Fibroblast of the conjunctiva (primary cell): ENCODE data around the gene NMD3.
A peak's percentile ranks its signal among the peaks of the same experiment; 100 is the strongest.
"Not testable (repeated sequence)": the region's sequence is repeated elsewhere in the genome, so short reads cannot be mapped to it uniquely, and the experiment has no call there.

Experiments
- DNase-seq: peaks from one replicate; pipeline ENCODE4 v3.0.0-alpha.2; 2010; ENCODE audit warnings: low read depth

NMD3 gene

GRCh38 chr3:161282387-161282786 is 61.3 kb downstream of the NMD3 start:
- not testable (repeated sequence) for DNase-seq

DNA sequence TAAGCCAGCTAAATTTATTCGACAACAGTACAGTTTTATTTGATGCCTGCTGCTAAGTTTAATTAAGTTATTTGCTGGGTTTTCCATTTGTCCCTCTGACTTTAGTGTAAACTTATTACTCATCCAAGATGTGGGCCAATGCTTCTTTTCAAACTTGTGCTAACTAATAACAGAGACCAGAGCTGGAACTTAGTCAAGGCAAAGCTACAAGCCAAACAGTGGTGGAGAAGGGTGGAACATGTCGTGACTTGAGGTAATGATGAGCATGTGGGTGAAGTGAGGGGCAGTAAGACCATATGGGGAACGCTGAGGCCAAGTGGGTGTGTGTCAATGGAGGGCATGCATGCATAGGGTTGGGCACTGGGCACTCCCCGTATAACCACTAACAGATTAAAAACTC is 63.9 kb downstream of the NMD3 start:
- peak; percentile 63 for DNase-seq

DNA sequence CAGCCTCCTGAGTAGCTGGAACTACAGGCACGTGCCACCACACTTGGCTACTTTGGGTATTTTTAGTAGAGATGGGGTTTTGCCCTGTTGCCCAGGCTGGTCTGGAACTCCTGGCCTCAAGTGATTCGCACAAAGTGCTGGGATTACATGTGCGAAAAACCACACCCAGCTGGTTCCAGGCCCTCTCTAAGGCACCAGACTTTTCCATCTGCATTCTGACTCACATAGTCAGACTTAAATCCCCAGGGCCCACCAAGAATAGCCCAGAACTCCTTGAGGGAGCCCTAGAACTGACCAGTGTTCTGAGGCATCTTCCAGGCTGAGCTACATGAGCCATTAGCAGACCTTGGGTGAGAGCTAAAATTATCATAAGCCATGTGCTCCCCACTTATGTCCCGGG is 68.1 kb downstream of the NMD3 start:
- DNase-seq: no peak

DNA sequence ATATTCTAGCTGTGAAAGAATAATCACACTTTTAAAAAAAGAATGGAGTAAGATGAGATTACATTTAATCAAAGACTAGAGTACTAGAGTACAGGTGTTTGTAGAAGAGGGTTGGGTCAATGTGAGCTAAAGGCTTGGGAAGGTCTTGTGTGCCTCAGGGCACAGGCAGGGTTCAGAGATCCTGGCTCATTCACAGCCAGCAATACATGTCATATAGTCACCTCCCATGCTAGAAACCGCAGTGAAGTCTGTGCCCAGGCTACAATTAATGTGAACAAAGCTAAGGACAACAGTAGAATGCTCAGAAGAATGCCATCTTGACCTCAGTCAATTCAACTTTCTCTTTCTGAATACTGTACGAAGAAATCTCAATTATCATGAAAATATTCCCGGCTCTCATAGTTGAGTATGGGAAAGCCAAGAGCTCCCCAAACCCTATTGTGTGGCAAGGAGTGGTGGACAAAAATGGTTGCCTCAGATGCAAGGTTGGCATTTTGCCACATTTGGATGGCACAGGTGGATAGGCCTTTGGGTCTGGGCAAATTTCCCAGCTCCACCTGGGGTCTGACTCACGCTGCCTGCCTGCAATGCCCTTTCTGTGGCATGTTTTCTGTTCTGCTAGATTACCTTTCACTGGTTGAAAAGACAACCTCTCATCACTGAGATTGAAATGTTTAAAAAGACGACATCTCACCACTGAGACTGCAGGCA is 70.2 kb downstream of the NMD3 start:
- DNase-seq: no peak

DNA sequence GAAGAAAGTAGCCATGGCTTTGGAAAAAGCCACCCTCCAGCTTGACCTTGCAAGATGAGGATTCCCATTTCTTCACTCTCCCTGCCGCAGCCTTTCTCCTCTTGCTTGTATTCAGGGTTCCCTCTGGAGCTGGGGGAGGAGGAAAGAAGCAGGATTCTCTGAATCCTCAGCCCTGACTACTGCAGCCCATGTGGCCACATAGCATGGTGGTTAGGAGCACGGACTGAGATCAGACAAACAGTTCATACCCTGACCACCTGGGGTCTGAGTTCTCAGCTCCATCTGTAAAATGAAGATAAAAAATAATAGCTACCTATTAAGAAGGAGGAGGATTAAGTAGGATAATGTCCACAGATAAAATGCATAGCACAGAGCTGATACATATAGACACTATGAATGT is 72.3 kb downstream of the NMD3 start:
- no peak for DNase-seq

GRCh38 chr3:161295325-161295724 is 74.2 kb downstream of the NMD3 start:
- DNase-seq: no peak

DNA sequence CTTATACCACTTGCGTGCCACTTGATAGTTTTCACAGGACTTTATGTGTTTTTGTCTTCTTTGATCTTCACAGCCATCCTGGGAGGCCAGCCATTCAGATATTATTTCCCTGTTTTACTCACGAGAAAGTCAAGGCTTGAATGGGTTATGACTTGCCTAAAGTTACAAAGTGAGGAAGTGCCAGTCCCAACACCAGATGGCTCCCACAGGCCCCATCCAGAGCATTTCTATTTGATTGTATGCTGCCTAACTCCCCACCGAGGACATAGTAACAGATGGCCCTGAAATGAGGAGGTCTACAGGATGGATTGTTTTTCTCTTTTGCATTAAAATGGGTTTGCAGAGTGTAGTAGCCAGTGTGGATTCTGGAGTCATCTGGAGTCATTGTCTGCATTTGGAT is 75.7 kb downstream of the NMD3 start:
- DNase-seq: no peak
